ENCODE measurements around the gene CMKLR1. TPM values are rescaled to one million over a fixed set of nuclear protein-coding genes. Genes with fewer than 3 reads are reported as not detected.

Gene CMKLR1
- total and polyA plus RNA-seq, 9 of the 15 experiments (the other 6 are each of a cell fraction or from before 2014, with no cell fraction given): 0.11 to 1.4 (median 0.20) TPM

DNA sequence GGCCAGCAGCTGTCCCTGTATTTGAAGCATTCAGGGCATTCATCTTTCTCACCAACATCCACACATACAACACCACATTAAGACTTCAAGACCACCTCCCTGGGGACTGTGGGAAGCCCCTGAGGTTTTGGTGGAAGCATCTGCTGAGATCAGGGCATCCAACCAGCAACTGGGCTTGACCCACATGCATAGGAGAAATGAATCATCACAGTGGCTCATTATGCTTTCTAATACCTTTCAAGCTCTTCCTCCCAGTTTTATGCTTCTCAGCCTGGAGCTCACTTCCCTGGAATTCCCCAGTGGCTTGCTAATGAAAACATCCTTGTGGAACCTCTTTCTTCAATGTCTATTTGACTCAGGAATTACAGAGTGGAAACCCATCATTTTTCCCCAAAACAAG, 21.4 kb upstream of the CMKLR1 start:
- no peaks in the 10 kb centered on the region for H3K79me2 ChIP-seq (ENCODE audit: control insufficient read depth, insufficient read depth, low read length)
- H3K4me2 ChIP-seq (ENCODE audit: insufficient read depth, low read length): no peak overlapping the region
- H2AFZ ChIP-seq (ENCODE audit: low read depth, low read length): no peak overlapping the region
- ATAC-seq (no peak), DNase-seq (ENCODE audit: extremely low read depth in 1 of 4, low spot score in 3 of 4) (no peak), FAIRE-seq (no peak)
- ChIA-PET POLR2A (interaction anchor here (0.5 to 0.9 kb wide), 3 partner anchors 10 to 362 kb away, joined by 3 to 4 read pairs (median 3); no protein-coding TSS in a partner anchor), CTCF (ENCODE audit: low intra/inter-chr PET ratio) (no interaction called here)
- no peak overlapping the region for H3K9ac ChIP-seq (ENCODE audit: insufficient read depth in 1 of 2, low read depth in 2 of 2, low read length in 2 of 2)
- no peaks in the 10 kb centered on the region for H3K9me1 ChIP-seq (ENCODE audit: control insufficient read depth, insufficient read depth, low read length)
- in situ Hi-C loops (cut with MboI): no loop called here
- no TSS peak for BruUV-seq (replicated peaks)
- H3K9me3 ChIP-seq (replicated peaks; ENCODE audit: control insufficient read depth, insufficient read depth, low read depth, low read length): no peaks in the 10 kb centered on the region
- H3K4me1 ChIP-seq (replicated peaks in 1 of 2; ENCODE audit: control insufficient read depth in 2 of 2, insufficient read depth in 2 of 2, low read length in 2 of 2): no peaks in the 10 kb centered on the region
- peaks cover 0 to 22% of the 10 kb centered on the region in 2 experiments; a peak in 2 of 5 replicates for H3K27me3 ChIP-seq (ENCODE audit: control insufficient read depth in 2 of 2, insufficient read depth in 2 of 2, low read length in 2 of 2)
- H3K36me3 ChIP-seq (ENCODE audit: control insufficient read depth, insufficient read depth, low read length): no peaks in the 10 kb centered on the region
- no peak overlapping the region for H3K4me3 ChIP-seq
- H4K20me1 ChIP-seq (replicated peaks; ENCODE audit: control insufficient read depth, insufficient read depth, low read length): no peaks in the 10 kb centered on the region; the same call in 1 of the 2 replicates
- no peak overlapping the region for H3K27ac ChIP-seq (ENCODE audit: extremely low read depth, low read depth, low read length)
- intact Hi-C loops (cut with micrococcal nuclease): no loop called here
- no peak for TF ChIP-seq U2AF1 (optimal IDR thresholded peaks at IDR 0.05; ENCODE audit: low read depth, low read length)
- TF ChIP-seq XRCC3 (IDR thresholded peaks at IDR 0.05): no peak
- TF ChIP-seq FOSL1 (tag; conservative IDR thresholded peaks at IDR 0.05): no peak
- no peak for TF ChIP-seq MCM7 (IDR thresholded peaks at IDR 0.05)

DNA sequence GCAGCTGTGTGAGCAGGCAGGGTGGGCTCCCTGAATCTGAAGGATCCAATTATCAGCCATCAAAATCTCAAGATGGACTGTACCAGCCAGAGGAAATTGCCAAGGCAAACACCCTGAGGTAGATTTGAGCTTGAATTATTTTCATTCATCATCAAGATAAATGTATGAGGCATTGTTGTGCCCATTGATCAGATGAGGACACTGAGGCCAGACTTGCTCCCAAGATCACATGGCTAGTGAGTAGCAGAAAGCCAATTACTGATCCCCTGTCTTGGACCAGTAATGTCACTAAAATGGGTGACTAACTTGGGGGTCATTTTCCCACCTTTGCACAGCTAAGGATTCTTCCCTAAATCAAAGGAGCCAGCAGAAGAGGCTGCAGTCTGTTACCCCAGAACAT, 20.9 kb upstream of the CMKLR1 start:
- ChIA-PET POLR2A (interaction anchor here (0.6 to 0.9 kb wide), 2 partner anchors 10 to 362 kb away, joined by 3 read pairs; no protein-coding TSS in a partner anchor), CTCF (ENCODE audit: low intra/inter-chr PET ratio) (no interaction called here)
- Histone ChIP-seq H3K4me1 (replicated peaks in 1 of 2; ENCODE audit: control insufficient read depth in 2 of 2, insufficient read depth in 2 of 2, low read length in 2 of 2) (no peaks in the 10 kb centered on the region), H3K4me2 (ENCODE audit: insufficient read depth, low read length) (no peak overlapping the region), H3K9ac (ENCODE audit: insufficient read depth in 1 of 2, low read depth in 2 of 2, low read length in 2 of 2) (no peak overlapping the region), H2AFZ (ENCODE audit: low read depth, low read length) (no peak overlapping the region), H3K79me2 (ENCODE audit: control insufficient read depth, insufficient read depth, low read length) (no peaks in the 10 kb centered on the region), H3K27ac (ENCODE audit: extremely low read depth, low read depth, low read length) (no peak overlapping the region), H3K4me3 (no peak overlapping the region), H3K27me3 (ENCODE audit: control insufficient read depth in 2 of 2, insufficient read depth in 2 of 2, low read length in 2 of 2) (peaks cover 0 to 22% of the 10 kb centered on the region in 2 experiments; a peak in 2 of 5 replicates), H3K36me3 (ENCODE audit: control insufficient read depth, insufficient read depth, low read length) (no peaks in the 10 kb centered on the region), H3K9me1 (ENCODE audit: control insufficient read depth, insufficient read depth, low read length) (no peaks in the 10 kb centered on the region), H4K20me1 (replicated peaks; ENCODE audit: control insufficient read depth, insufficient read depth, low read length) (no peaks in the 10 kb centered on the region; the same call in 1 of the 2 replicates), H3K9me3 (replicated peaks; ENCODE audit: control insufficient read depth, insufficient read depth, low read depth, low read length) (no peaks in the 10 kb centered on the region)
- intact Hi-C loops (cut with micrococcal nuclease): no loop called here
- TF ChIP-seq KAT7 (CRISPR knock-in tag; IDR thresholded peaks at IDR 0.05; ENCODE audit: borderline replicate concordance) (no peak), RBM25 (IDR thresholded peaks at IDR 0.05; ENCODE audit: low read depth, low read length, severe bottlenecking) (peak; percentile 75), NELFE (IDR thresholded peaks at IDR 0.05; ENCODE audit: insufficient read depth, insufficient read length) (no peak)
- TF ChIP-seq, protein P1, sequence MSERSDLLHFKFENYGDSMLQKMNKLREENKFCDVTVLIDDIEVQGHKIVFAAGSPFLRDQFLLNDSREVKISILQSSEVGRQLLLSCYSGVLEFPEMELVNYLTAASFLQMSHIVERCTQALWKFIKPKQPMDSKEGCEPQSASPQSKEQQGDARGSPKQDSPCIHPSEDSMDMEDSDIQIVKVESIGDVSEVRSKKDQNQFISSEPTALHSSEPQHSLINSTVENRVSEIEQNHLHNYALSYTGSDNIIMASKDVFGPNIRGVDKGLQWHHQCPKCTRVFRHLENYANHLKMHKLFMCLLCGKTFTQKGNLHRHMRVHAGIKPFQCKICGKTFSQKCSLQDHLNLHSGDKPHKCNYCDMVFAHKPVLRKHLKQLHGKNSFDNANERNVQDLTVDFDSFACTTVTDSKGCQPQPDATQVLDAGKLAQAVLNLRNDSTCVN (CRISPR knock-in tag; IDR thresholded peaks at IDR 0.05): no peak
- TF ChIP-seq, protein P2, sequence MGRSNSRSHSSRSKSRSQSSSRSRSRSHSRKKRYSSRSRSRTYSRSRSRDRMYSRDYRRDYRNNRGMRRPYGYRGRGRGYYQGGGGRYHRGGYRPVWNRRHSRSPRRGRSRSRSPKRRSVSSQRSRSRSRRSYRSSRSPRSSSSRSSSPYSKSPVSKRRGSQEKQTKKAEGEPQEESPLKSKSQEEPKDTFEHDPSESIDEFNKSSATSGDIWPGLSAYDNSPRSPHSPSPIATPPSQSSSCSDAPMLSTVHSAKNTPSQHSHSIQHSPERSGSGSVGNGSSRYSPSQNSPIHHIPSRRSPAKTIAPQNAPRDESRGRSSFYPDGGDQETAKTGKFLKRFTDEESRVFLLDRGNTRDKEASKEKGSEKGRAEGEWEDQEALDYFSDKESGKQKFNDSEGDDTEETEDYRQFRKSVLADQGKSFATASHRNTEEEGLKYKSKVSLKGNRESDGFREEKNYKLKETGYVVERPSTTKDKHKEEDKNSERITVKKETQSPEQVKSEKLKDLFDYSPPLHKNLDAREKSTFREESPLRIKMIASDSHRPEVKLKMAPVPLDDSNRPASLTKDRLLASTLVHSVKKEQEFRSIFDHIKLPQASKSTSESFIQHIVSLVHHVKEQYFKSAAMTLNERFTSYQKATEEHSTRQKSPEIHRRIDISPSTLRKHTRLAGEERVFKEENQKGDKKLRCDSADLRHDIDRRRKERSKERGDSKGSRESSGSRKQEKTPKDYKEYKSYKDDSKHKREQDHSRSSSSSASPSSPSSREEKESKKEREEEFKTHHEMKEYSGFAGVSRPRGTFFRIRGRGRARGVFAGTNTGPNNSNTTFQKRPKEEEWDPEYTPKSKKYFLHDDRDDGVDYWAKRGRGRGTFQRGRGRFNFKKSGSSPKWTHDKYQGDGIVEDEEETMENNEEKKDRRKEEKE (IDR thresholded peaks at IDR 0.05; ENCODE audit: borderline replicate concordance in 1 of 2, control insufficient read depth in 1 of 2, low read depth in 2 of 2, low read length in 1 of 2): no peak
- TF ChIP-seq, protein P3, sequence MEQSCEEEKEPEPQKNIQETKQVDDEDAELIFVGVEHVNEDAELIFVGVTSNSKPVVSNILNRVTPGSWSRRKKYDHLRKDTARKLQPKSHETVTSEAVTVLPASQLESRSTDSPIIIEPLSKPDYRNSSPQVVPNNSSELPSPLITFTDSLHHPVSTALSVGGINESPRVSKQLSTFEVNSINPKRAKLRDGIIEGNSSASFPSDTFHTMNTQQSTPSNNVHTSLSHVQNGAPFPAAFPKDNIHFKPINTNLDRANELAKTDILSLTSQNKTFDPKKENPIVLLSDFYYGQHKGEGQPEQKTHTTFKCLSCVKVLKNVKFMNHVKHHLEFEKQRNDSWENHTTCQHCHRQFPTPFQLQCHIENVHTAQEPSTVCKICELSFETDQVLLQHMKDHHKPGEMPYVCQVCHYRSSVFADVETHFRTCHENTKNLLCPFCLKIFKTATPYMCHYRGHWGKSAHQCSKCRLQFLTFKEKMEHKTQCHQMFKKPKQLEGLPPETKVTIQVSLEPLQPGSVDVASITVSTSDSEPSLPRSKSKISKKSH (CRISPR knock-in tag; IDR thresholded peaks at IDR 0.05): no peak
- no TSS peak for BruUV-seq (replicated peaks)
- DNase-seq (ENCODE audit: extremely low read depth in 1 of 4, low spot score in 3 of 4) (no peak), FAIRE-seq (no peak), ATAC-seq (no peak)
- in situ Hi-C loops (cut with MboI): no loop called here

All from K562 (cell line).